Eye (tissue), 1 donor: ENCODE results near the gene GALNT10.
A peak's percentile ranks its signal among the peaks of the same experiment; 100 is the strongest.

Experiments
- DNase-seq: peaks from one replicate; pipeline ENCODE4 v3.0.0-alpha.2; 2015

The GALNT10 gene

GRCh38 chr5:154447089-154447725 is 256.7 kb downstream of the GALNT10 start:
- DNase-seq, result no peak

- DNase-seq, result no peak
Observed at GRCh38 chr5:154449786-154450185, 259.3 kb downstream of the GALNT10 start.

DNA sequence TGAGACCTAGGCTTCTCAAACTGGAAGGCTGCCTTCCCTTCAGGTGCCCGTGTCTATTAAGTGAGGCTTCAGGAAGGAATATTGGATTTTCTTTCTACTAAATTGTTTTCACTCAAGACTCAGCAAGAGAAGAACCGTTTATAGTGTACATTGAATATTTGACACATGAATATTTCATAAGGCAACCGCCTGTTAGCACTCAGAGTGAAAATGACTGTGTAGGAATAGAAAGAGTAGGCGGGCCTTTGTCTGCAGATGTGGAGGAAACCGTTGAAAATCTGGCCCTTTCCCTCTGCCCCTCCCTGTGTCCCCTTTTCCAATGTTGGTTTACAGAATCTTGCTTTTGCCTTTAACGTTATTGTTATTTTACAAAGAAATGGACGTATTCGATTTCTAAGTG is 261.4 kb downstream of the GALNT10 start:
- no peak for DNase-seq

- DNase-seq, result no peak
Observed at GRCh38 chr5:154455585-154455984, 265.1 kb downstream of the GALNT10 start.

- DNase-seq, result no peak
Observed at GRCh38 chr5:154456540-154456939, 266.0 kb downstream of the GALNT10 start.

DNA sequence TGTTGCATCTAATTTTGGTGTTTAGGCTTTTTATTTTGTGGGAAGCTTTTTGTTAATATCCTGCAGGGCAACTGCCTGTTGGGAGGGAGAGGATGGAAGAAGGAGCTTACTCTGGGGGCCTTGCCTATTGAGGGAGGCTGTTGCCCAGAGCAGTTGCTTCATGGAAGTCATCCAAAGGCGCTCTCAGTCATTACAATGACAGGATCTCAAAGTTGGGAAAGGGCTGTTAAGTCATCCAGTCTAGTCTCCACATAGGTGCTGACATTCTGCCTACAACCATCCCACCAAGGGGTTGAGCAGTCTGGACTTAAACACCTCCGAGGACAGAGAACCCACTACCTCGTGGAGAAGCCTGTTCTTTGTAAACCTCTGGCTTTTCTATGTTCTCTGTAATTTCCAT is 268.5 kb downstream of the GALNT10 start:
- DNase-seq, result no peak

DNA sequence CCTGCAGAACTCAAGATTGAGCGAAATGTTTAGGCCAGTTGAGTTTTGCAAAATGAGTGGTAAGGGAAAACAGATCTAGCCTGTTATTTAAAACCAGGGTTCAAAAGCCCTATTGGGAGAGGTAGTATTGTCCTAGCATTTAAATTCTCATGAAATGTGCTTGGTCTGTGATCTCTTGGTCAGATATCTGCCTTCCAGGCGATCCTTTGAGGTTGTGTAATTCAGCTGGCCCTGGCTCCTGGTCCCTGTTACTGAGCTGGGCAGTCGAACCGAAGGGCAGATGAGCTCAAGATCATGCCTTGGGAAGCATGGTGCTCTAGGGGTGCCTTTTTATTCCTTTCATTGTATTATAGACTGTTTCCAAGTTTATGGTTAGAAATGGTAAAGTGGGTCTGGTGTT is 269.6 kb downstream of the GALNT10 start:
- DNase-seq, result no peak

GRCh38 chr5:154461531-154461930 is 271.0 kb downstream of the GALNT10 start:
- DNase-seq, result no peak

- no peak for DNase-seq
Observed at GRCh38 chr5:154464438-154464837, 273.9 kb downstream of the GALNT10 start.

- DNase-seq, result no peak
Observed at GRCh38 chr5:154465169-154465568, 274.6 kb downstream of the GALNT10 start.

DNA sequence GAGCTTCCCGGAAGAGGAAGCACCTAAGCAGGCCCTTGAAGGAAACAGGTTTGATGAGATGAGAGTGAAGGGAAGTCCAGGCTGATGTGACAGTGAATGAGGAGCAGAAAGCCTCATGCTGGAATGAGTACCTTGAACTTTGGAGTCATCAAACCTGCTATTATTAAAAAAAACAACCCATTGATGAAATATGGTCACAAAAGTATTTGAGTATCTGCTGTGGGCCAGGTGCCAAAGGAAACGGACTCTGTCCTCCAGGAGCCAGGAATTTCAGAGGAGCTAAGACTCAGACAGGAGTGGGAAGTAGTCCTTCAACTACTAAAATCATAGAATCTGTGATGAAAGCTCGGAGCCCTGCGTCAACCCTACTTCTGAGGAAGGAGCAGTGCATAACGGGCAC is 275.6 kb downstream of the GALNT10 start:
- DNase-seq, result no peak

DNA sequence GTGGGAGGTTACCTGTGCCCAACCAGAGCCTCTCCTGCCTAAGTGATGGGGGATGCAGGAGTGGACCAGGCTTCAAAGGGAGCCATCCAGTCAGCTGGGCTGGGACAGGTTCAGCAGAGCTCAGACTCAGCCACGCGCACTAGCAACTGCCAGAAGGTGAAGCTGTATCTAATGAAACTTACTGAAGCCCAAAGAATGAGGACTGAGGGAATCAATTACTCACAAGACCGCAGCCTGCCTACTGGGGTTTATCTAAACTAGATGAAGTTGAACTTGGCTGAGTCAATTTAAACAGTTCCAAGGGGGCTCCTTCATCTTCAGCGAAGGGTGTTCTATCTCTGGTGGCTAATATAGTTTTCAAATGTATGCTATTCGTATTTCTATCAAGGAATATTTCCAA is 276.1 kb downstream of the GALNT10 start:
- DNase-seq, result no peak

DNA sequence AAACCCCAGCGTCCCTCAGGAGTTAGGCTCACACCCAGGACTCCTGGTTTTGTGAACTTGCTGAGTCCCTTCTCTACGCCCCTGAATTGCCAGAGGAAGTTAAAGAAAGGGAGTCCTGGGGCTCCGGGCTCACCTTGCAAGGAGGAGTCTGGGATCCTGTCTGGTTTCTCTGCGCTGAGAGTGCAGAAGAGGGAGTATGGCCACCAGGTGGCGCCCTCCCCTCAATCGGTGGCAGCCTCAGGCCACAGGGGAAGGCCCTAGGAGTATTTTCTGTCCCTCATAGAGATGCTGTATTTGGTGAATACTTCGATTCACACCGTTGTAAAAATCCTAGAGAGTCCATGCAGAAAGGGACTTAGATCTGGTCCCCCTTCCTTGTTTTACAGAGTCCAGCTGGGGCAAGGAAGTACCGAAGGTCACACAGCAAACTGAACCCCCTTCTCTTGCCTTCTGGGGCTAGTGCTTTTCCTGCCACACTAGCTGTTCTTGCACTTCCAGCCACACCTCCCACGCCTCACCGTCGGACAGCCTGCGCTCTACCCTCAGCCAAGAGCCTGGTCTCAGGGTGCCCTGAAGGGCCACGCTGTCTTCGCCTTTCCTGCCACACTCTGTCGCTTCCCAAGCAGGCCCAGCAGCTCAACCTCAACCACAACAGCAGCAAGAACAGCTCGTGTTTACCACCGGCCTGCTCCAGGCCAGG is 277.3 kb downstream of the GALNT10 start:
- DNase-seq, result peak; percentile 92

DNA sequence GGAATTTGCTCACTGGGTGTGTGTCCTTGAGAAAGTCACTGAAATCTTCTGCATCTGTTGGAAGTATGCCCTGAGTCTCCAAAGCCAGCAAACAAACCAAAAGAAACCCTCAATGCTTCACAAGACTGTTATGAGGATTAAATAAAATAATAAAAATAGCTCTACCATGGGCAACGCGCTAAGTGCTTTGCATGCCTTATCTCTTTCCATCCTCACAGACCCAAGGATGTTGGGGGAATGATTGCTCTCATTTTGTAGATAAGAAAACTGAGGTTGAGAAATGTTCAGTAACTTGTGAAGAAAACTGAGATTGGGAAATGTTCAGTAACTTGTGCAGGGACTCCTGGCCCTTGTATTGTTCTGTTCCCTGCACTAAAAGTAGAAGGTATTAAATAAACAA is 279.6 kb downstream of the GALNT10 start:
- no peak for DNase-seq
